ENCODE results near the gene SORCS3. TPM values are rescaled to one million over a fixed set of nuclear protein-coding genes. Genes with fewer than 3 reads are reported as not detected.

The SORCS3 gene
- total and polyA plus RNA-seq, 4 donors: 0.93 TPM; not detected in 3

DNA sequence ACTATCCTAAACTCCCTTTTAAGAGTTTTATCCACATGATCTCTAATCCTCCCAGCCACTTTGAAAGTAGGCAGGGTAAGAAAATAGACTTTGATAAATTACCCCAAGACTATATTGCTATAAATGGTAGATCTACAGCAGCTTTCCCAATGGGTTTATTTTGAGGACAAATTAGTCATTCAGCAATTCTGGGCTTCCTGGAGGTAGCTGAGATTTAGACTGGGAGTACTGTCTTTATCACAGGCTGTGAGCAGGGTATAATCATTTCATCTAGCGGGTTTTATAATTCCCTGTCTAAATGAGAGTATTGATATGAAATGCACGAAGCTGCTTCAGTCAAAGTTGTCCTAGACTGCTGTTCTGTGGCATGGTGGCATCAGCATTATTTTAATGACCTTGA, 279.4 kb downstream of the SORCS3 start:
- no peaks in the 10 kb centered on the region for H3K4me1 ChIP-seq (ENCODE audit: control insufficient read depth in 4 of 4, insufficient read depth in 4 of 4, low read length in 3 of 4)
- no peak overlapping the region for H3K27ac ChIP-seq (ENCODE audit: low read depth in 1 of 2, low read length in 2 of 2)
- WGBS: 79% methylated on average over 2 of the region's 2 CpGs
- no peaks in the 10 kb centered on the region for H3K36me3 ChIP-seq (ENCODE audit: control insufficient read depth in 4 of 4, insufficient read depth in 3 of 4, low read depth in 1 of 4, low read length in 3 of 4)
- peaks cover 0 to 4% (median 0%) of the 10 kb centered on the region in 4 donors for H3K27me3 ChIP-seq (ENCODE audit: control insufficient read depth in 4 of 4, insufficient read depth in 4 of 4, low read length in 3 of 4)
- no peaks in the 10 kb centered on the region for H3K9me3 ChIP-seq (ENCODE audit: control insufficient read depth in 4 of 4, low read length in 3 of 4)
- TF ChIP-seq YY1 (IDR thresholded peaks at IDR 0.05): no peak
- no peak for DNase-seq (ENCODE audit: low spot score)
- H3K9ac ChIP-seq (ENCODE audit: low read depth in 1 of 2, low read length in 2 of 2): no peak overlapping the region
- no peak overlapping the region for H3K4me3 ChIP-seq (ENCODE audit: low read depth in 1 of 3, low read length in 3 of 3)

DNA sequence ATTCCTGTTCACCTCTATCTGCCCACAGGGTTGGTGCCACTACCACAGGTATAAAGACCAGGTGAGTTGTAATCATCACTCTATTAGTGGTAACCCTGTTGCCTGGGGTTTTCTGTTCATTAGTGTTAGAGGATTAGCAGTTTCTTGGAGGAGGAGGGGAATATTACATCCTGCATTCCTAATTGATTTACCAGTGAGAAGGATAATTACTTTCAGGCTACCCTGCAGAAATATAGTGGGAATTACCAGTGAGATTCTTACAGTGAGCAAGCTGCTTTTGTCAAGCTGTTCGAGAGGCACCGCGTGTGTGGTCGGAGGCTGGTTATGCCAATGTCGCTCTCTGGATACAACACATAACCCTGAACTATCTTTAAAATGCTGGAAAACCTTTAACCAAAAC, 280.7 kb downstream of the SORCS3 start:
- WGBS: 90% methylated on average over 5 of the region's 5 CpGs
- no peak overlapping the region for H3K4me3 ChIP-seq (ENCODE audit: low read depth in 1 of 3, low read length in 3 of 3)
- H3K36me3 ChIP-seq (ENCODE audit: control insufficient read depth in 4 of 4, insufficient read depth in 3 of 4, low read depth in 1 of 4, low read length in 3 of 4): no peaks in the 10 kb centered on the region
- H3K27ac ChIP-seq (ENCODE audit: low read depth in 1 of 2, low read length in 2 of 2): no peak overlapping the region
- H3K27me3 ChIP-seq (ENCODE audit: control insufficient read depth in 4 of 4, insufficient read depth in 4 of 4, low read length in 3 of 4): peaks cover 0 to 4% (median 0%) of the 10 kb centered on the region in 4 donors
- no peak for TF ChIP-seq HNF4G (IDR thresholded peaks at IDR 0.05)
- TF ChIP-seq NR2F2 (IDR thresholded peaks at IDR 0.05): no peak
- no peak for TF ChIP-seq FOXA2 (IDR thresholded peaks at IDR 0.05)
- no peak for TF ChIP-seq SP1 (IDR thresholded peaks at IDR 0.05)
- no peak for TF ChIP-seq RXRA (IDR thresholded peaks at IDR 0.05)
- TF ChIP-seq RAD21 (IDR thresholded peaks at IDR 0.05): no peak
- TF ChIP-seq, protein P1, sequence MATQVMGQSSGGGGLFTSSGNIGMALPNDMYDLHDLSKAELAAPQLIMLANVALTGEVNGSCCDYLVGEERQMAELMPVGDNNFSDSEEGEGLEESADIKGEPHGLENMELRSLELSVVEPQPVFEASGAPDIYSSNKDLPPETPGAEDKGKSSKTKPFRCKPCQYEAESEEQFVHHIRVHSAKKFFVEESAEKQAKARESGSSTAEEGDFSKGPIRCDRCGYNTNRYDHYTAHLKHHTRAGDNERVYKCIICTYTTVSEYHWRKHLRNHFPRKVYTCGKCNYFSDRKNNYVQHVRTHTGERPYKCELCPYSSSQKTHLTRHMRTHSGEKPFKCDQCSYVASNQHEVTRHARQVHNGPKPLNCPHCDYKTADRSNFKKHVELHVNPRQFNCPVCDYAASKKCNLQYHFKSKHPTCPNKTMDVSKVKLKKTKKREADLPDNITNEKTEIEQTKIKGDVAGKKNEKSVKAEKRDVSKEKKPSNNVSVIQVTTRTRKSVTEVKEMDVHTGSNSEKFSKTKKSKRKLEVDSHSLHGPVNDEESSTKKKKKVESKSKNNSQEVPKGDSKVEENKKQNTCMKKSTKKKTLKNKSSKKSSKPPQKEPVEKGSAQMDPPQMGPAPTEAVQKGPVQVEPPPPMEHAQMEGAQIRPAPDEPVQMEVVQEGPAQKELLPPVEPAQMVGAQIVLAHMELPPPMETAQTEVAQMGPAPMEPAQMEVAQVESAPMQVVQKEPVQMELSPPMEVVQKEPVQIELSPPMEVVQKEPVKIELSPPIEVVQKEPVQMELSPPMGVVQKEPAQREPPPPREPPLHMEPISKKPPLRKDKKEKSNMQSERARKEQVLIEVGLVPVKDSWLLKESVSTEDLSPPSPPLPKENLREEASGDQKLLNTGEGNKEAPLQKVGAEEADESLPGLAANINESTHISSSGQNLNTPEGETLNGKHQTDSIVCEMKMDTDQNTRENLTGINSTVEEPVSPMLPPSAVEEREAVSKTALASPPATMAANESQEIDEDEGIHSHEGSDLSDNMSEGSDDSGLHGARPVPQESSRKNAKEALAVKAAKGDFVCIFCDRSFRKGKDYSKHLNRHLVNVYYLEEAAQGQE (IDR thresholded peaks at IDR 0.05): no peak
- TF ChIP-seq, protein P2, sequence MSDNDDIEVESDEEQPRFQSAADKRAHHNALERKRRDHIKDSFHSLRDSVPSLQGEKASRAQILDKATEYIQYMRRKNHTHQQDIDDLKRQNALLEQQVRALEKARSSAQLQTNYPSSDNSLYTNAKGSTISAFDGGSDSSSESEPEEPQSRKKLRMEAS (IDR thresholded peaks at IDR 0.05): no peak
- no peak for TF ChIP-seq EGR1 (IDR thresholded peaks at IDR 0.05; ENCODE audit: low read depth in 2 of 2)
- no peaks in the 10 kb centered on the region for H3K9me3 ChIP-seq (ENCODE audit: control insufficient read depth in 4 of 4, low read length in 3 of 4)
- no peaks in the 10 kb centered on the region for H3K4me1 ChIP-seq (ENCODE audit: control insufficient read depth in 4 of 4, insufficient read depth in 4 of 4, low read length in 3 of 4)
- no peak for DNase-seq (ENCODE audit: low spot score)
- H3K9ac ChIP-seq (ENCODE audit: low read depth in 1 of 2, low read length in 2 of 2): no peak overlapping the region

DNA sequence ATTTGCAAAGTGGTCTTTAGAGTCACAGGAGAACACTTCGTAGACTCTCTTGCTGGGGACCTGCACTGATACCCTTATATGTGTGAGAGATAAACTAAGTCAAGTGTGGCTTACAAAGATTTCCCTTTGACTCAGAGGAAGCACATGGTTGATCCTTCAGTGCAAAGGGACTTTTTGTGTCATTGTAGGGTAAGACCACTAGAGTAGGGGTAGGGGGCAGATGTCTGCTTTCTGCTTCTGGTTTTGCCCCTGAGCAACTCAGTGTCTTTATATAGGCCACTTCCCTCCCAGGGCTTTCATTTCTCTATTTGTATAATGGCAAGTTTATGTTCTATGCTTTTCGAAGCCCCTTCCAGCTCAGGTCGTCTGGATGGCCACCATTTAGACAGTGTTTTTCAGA, 281.7 kb downstream of the SORCS3 start:
- H3K4me1 ChIP-seq (ENCODE audit: control insufficient read depth in 4 of 4, insufficient read depth in 4 of 4, low read length in 3 of 4): no peaks in the 10 kb centered on the region
- peaks cover 0 to 4% (median 0%) of the 10 kb centered on the region in 4 donors for H3K27me3 ChIP-seq (ENCODE audit: control insufficient read depth in 4 of 4, insufficient read depth in 4 of 4, low read length in 3 of 4)
- no peak overlapping the region for H3K4me3 ChIP-seq (ENCODE audit: low read depth in 1 of 3, low read length in 3 of 3)
- WGBS: 63% methylated on average over 3 of the region's 3 CpGs
- no peaks in the 10 kb centered on the region for H3K36me3 ChIP-seq (ENCODE audit: control insufficient read depth in 4 of 4, insufficient read depth in 3 of 4, low read depth in 1 of 4, low read length in 3 of 4)
- H3K27ac ChIP-seq (ENCODE audit: low read depth in 1 of 2, low read length in 2 of 2): no peak overlapping the region
- H3K9ac ChIP-seq (ENCODE audit: low read depth in 1 of 2, low read length in 2 of 2): no peak overlapping the region
- DNase-seq (ENCODE audit: low spot score): no peak
- H3K9me3 ChIP-seq (ENCODE audit: control insufficient read depth in 4 of 4, low read length in 3 of 4): no peaks in the 10 kb centered on the region
- TF ChIP-seq JUND (IDR thresholded peaks at IDR 0.05) (no peak), SP1 (IDR thresholded peaks at IDR 0.05) (no peak), HNF4A (conservative IDR thresholded peaks at IDR 0.05) (no peak), RXRA (IDR thresholded peaks at IDR 0.05) (no peak), TAF1 (conservative IDR thresholded peaks at IDR 0.05) (no peak)
- TF ChIP-seq, protein P3, sequence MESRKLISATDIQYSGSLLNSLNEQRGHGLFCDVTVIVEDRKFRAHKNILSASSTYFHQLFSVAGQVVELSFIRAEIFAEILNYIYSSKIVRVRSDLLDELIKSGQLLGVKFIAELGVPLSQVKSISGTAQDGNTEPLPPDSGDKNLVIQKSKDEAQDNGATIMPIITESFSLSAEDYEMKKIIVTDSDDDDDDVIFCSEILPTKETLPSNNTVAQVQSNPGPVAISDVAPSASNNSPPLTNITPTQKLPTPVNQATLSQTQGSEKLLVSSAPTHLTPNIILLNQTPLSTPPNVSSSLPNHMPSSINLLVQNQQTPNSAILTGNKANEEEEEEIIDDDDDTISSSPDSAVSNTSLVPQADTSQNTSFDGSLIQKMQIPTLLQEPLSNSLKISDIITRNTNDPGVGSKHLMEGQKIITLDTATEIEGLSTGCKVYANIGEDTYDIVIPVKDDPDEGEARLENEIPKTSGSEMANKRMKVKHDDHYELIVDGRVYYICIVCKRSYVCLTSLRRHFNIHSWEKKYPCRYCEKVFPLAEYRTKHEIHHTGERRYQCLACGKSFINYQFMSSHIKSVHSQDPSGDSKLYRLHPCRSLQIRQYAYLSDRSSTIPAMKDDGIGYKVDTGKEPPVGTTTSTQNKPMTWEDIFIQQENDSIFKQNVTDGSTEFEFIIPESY (IDR thresholded peaks at IDR 0.05): no peak
